A673 (cell line): ENCODE measurements around the gene PITPNM2. TPM values are rescaled to one million over a fixed set of nuclear protein-coding genes. Genes with fewer than 3 reads are reported as not detected.
A peak's percentile ranks its signal among the peaks of the same experiment; 100 is the strongest.

ENCODE experiments used
- BruUV-seq: library from RNA; stranded (reverse); fragments of 400-500 nt; replicated peaks from 2 replicates; lab custom pipeline; 2021; lab: Mats Ljungman, UMichigan
- CTCF ChIA-PET: fragments of 300-600 bp; sonication (Branson Sonifier 250); formaldehyde crosslinking; loops from one replicate; lab custom pipeline; 2022; ENCODE audit warnings: antibody characterized with exemption; lab: Charles Lee
- POLR2A ChIA-PET: fragments of 300-600 bp; sonication (Branson Sonifier 250); formaldehyde crosslinking; loops from one replicate; lab custom pipeline; 2022; ENCODE audit warnings: antibody characterized with exemption; ENCODE audit not compliant: low non-redundant PET; lab: Charles Lee
- DNase-seq: peaks from one replicate; pipeline ENCODE4 v3.0.0-alpha.2; 2015; ENCODE audit warnings: low spot score
- H3K27ac ChIP-seq: fragments of 200-600 bp; sonication (generic); 2 replicates; pipeline ENCODE4 v1.5.1; 2016; ENCODE audit warnings: mixed run types, low read depth, mild to moderate bottlenecking, mixed read lengths, antibody characterized with exemption, low read length; ENCODE audit not compliant: poor library complexity, severe bottlenecking
- H3K27me3 ChIP-seq: fragments of 200-600 bp; sonication (generic); replicated peaks from 2 replicates; pipeline ENCODE4 v1.6.1; 2017; ENCODE audit warnings: mixed run types, low read depth, mild to moderate bottlenecking, mixed read lengths, antibody characterized with exemption, low read length; ENCODE audit not compliant: insufficient read depth, poor library complexity
- H3K36me3 ChIP-seq: fragments of 200-600 bp; sonication (generic); 2 replicates; pipeline ENCODE4 v1.6.1; 2016; ENCODE audit warnings: mixed run types, mild to moderate bottlenecking, mixed read lengths, antibody characterized with exemption, low read length; ENCODE audit not compliant: insufficient read depth, poor library complexity, severe bottlenecking
- H3K4me1 ChIP-seq: fragments of 200-600 bp; sonication (generic); 2 replicates; pipeline ENCODE4 v1.6.1; 2017; ENCODE audit warnings: mixed run types, mild to moderate bottlenecking, mixed read lengths, antibody characterized with exemption, low read length; ENCODE audit not compliant: insufficient read depth, poor library complexity, severe bottlenecking
- H3K4me3 ChIP-seq: fragments of 200-600 bp; sonication (generic); 2 replicates; pipeline ENCODE4 v1.5.1; 2016; ENCODE audit warnings: low read depth, mixed run types, mild to moderate bottlenecking, mixed read lengths, low read length; ENCODE audit not compliant: poor library complexity, severe bottlenecking
- H3K9me3 ChIP-seq: fragments of 200-600 bp; sonication (generic); 2 replicates; pipeline ENCODE4 v1.6.1; 2016; ENCODE audit warnings: mixed run types, low read depth, mild to moderate bottlenecking, mixed read lengths, antibody characterized with exemption, low read length; ENCODE audit not compliant: poor library complexity, severe bottlenecking
- EZH2 ChIP-seq: fragments of 200-600 bp; sonication (generic); IDR thresholded peaks from 2 replicates; pipeline ENCODE4 v1.6.1; 2017; ENCODE audit warnings: borderline replicate concordance, low read depth, mild to moderate bottlenecking, mixed read lengths, antibody characterized with exemption, low read length; ENCODE audit not compliant: poor library complexity, severe bottlenecking
- intact Hi-C: fragments of 100-400 bp; cut with micrococcal nuclease; formaldehyde crosslinking; loops from one replicate; pipeline ENCODE4 v1.10.0; 2022; ENCODE audit not compliant: unreplicated experiment
- total RNA-seq: library from RNA; stranded (reverse); gene quantifications from 2 replicates; pipeline ENCODE4 v1.2.3, GENCODE V29; 2021
- TF ChIP-seq, protein P1 (sequence below): fragments of 300-800, 200-600 bp; sonication (generic); conservative IDR thresholded peaks from 2 replicates; pipeline ENCODE4 v1.5.1; 2017; ENCODE audit warnings: low read depth, mild to moderate bottlenecking, antibody characterized with exemption, low read length, moderate library complexity, mixed read lengths

PITPNM2 gene
- total RNA-seq, 1 experiment from 2014 or later: 6.4 TPM

DNA sequence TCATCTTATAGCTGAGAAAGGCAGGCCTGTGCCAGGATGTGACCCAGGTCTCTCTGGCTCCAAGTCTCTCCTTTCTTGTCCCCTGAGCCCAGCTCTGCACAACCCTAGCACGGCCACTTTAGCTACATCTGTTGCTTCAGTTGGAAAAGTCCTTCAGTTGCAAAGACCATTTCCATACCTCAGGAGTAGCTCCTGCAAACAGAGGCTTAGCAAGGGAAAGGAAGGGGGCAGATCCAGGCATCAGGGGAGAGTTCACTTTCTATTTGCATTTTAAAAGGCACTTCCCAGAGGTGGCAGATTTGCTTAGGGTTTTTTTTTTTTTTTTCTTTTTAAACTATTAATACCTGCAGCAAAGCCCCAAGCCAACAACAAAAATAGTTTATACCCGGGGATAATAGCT lies 3.0 kb upstream of the PITPNM2 start:
- H3K27ac ChIP-seq: no peak overlapping the region
- H3K4me3 ChIP-seq: no peak overlapping the region

DNA sequence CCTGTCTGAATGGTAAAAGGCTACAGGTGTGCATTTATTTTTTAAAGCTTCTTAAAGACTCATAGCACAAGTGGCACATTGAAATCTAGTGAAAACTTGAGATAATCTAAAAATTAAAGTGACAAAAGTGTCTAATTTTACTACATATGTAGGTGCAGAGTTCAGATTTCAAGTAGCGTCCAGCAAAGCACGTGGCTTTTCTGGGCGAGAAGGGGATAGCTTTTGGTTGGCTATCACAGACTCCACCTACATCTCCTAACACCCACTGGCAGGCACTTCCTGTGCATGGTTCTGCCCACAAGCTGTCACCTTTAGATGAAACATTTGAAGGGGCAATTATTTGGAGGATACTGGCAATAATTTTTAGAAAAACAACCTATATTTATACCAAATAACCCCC lies 1.9 kb upstream of the PITPNM2 start:
- H3K9me3 ChIP-seq: no peaks in the 10 kb centered on the region
- CTCF ChIA-PET: no interaction called here
- POLR2A ChIA-PET: interaction anchor here (0.5 kb wide), 1 partner anchor 10 kb away, joined by 4 read pairs; no protein-coding TSS in a partner anchor
- no TSS peak for BruUV-seq
- no peak overlapping the region for H3K4me3 ChIP-seq
- intact Hi-C loops: loop anchor here (5.0 kb wide), 1 partner anchor 171 kb away; the partner anchor contains the start of gene ARL6IP4
- no peak overlapping the region for H3K27ac ChIP-seq
- peaks cover 20% of the 10 kb centered on the region for H3K36me3 ChIP-seq
- H3K4me1 ChIP-seq: peaks cover 12% of the 10 kb centered on the region
- DNase-seq: no peak
- no peaks in the 10 kb centered on the region for H3K27me3 ChIP-seq
- TF ChIP-seq EZH2: no peak
- TF ChIP-seq, protein P1, sequence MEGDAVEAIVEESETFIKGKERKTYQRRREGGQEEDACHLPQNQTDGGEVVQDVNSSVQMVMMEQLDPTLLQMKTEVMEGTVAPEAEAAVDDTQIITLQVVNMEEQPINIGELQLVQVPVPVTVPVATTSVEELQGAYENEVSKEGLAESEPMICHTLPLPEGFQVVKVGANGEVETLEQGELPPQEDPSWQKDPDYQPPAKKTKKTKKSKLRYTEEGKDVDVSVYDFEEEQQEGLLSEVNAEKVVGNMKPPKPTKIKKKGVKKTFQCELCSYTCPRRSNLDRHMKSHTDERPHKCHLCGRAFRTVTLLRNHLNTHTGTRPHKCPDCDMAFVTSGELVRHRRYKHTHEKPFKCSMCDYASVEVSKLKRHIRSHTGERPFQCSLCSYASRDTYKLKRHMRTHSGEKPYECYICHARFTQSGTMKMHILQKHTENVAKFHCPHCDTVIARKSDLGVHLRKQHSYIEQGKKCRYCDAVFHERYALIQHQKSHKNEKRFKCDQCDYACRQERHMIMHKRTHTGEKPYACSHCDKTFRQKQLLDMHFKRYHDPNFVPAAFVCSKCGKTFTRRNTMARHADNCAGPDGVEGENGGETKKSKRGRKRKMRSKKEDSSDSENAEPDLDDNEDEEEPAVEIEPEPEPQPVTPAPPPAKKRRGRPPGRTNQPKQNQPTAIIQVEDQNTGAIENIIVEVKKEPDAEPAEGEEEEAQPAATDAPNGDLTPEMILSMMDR: no peak

More for the DNA sequence above, 3.0 kb upstream of the PITPNM2 start:
- ChIA-PET POLR2A (no interaction called here), CTCF (no interaction called here)
- TF ChIP-seq EZH2: no peak
- TF ChIP-seq, protein P1: no peak
- no TSS peak for BruUV-seq
- peaks cover 20% of the 10 kb centered on the region for H3K36me3 ChIP-seq
- DNase-seq: no peak
- H3K4me1 ChIP-seq: peaks cover 12% of the 10 kb centered on the region
- no peaks in the 10 kb centered on the region for H3K9me3 ChIP-seq
- intact Hi-C loops: loop anchor here (5.0 kb wide), 1 partner anchor 172 kb away; the partner anchor contains the start of gene ARL6IP4
- no peaks in the 10 kb centered on the region for H3K27me3 ChIP-seq

DNA sequence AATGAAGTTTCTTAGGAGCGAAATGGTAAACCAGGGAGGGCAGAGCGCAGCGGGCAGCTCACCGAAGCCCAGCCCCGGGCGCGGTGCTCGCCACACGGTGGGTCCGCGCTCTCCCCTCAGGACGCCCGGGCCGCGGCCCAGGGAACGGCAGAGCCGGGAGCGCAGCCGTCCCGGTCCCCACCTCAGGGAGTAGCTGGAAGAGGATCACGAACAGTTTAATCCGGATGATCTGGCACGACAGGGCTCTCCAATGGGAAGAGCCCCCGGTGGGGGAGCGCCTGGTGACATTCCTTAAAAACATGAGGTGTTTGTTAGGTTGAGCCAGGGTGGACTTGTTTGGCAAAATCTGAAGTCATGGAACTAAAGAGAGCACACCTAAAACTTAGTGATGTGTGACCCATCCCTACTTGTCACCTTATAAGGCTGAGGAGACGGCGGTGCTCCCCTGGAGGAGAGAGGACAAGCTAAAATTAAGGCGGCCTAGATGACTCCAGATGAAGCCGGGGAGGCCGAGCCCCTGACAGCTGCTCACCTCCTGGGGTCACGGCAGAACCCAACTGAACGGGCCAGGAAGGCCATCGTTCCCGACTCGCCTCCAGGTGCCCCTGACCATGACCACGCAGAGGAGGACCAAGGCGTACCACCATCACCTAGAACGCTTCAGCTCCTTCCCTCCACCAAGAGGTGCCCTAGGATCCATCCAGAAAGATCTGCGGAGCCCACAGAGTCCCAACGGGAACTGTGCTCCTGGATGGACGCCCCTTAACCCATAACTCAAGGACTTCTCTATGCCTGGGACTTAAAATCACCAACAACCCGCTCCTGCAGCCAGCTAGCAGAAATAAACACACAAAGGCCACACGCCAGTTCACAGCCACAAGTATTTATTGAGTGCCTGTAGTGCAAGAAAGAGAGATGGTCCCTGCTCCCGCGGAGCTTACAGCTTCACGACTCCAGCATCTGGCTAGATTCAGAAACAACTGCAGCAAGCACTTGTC lies 866 bp upstream of the PITPNM2 start:
- no peak for TF ChIP-seq EZH2
- TF ChIP-seq, protein P1: no peak
- peak overlapping the region; percentile 76 for H3K27ac ChIP-seq
- DNase-seq: peak; percentile 34
- intact Hi-C loops: loop anchor here (5.0 kb wide), 1 partner anchor 169 kb away; the partner anchor contains the start of gene ARL6IP4
- H3K9me3 ChIP-seq: no peaks in the 10 kb centered on the region
- POLR2A ChIA-PET: no interaction called here
- BruUV-seq: no TSS peak
- peak overlapping the region; percentile 70 for H3K4me3 ChIP-seq
- no peaks in the 10 kb centered on the region for H3K27me3 ChIP-seq
- peaks cover 20% of the 10 kb centered on the region for H3K36me3 ChIP-seq
- peaks cover 12% of the 10 kb centered on the region for H3K4me1 ChIP-seq
- CTCF ChIA-PET: no interaction called here
